B cell (primary cell): Measurements from ENCODE around the gene RFX3. TPM values are rescaled to one million over a fixed set of nuclear protein-coding genes. Genes with fewer than 3 reads are reported as not detected.

Experiments
- ATAC-seq: fragments of 200-7000 bp; cut with Tn5 transposase; one replicate; pipeline ENCODE4 v1.10.0; 2021; ENCODE audit warnings: low read depth, mild to moderate bottlenecking, moderate number of reproducible peaks, moderate library complexity
- CTCF ChIA-PET: fragments of 350-600 bp; sonication (Branson Sonifier 250); formaldehyde crosslinking; loops from one replicate; lab custom pipeline; 2021; ENCODE audit warnings: antibody characterized with exemption, inconsistent platforms; lab: Charles Lee
- POLR2A ChIA-PET: fragments of 350-600 bp; sonication (Branson Sonifier 250); formaldehyde crosslinking; loops from one replicate; lab custom pipeline; 2021; ENCODE audit warnings: antibody characterized with exemption; lab: Charles Lee
- DNase-seq: peaks from one replicate; pipeline ENCODE4 v3.0.0; 2013
- H2AFZ ChIP-seq: 2 replicates; pipeline ENCODE4 v1.6.1; 2012; ENCODE audit warnings: mild to moderate bottlenecking, low read depth, low read length; ENCODE audit not compliant: insufficient read depth, poor library complexity, severe bottlenecking
- H3K27ac ChIP-seq, 2 donors: 1 replicate in 1 of 2; 2 replicates in 1 of 2; pipeline ENCODE4 v1.5.1; 2012 to 2013; ENCODE audit warnings: low read length in 2 of 2, mild to moderate bottlenecking in 2 of 2, moderate library complexity in 1 of 2
- H3K27me3 ChIP-seq, 4 experiments: fragments of 200-600 bp in 1 of 4; sonication (generic) in 1 of 4; replicated peaks in 1 of 4; 1 replicate in 2 of 4; 2 replicates in 2 of 4; pipeline versions ENCODE4 v1.6.1 to v1.7.0; 2013 to 2016; ENCODE audit warnings: low read length in 3 of 4, mild to moderate bottlenecking in 2 of 4, mixed read lengths in 1 of 4, moderate library complexity in 1 of 4; ENCODE audit not compliant: insufficient read depth in 4 of 4, control insufficient read depth in 3 of 4; ENCODE audit errors: control extremely low read depth in 1 of 4
- H3K36me3 ChIP-seq, 2 experiments: replicated peaks in 1 of 2; 1 replicate in 1 of 2; 2 replicates in 1 of 2; pipeline versions ENCODE4 v1.6.1 to v1.7.1; 2013; ENCODE audit warnings: low read length in 1 of 2; ENCODE audit not compliant: insufficient read depth in 2 of 2, control insufficient read depth in 1 of 2; ENCODE audit errors: control extremely low read depth in 1 of 2, extremely low read depth in 1 of 2
- H3K4me1 ChIP-seq, 2 donors: fragments of 200-600 bp in 1 of 2; sonication (generic) in 1 of 2; 1 replicate in 1 of 2; 2 replicates in 1 of 2; pipeline versions ENCODE4 v1.5.1 to v1.6.1; 2013 to 2017; ENCODE audit warnings: low read length in 2 of 2; ENCODE audit not compliant: control insufficient read depth in 2 of 2, insufficient read depth in 2 of 2
- H3K4me2 ChIP-seq: replicated peaks from 2 replicates; pipeline ENCODE3; 2012; ENCODE audit warnings: mild to moderate bottlenecking, low read depth, low read length; ENCODE audit not compliant: poor library complexity, severe bottlenecking
- H3K4me3 ChIP-seq, 5 experiments: fragments of 200-600 bp in 1 of 5; sonication (generic) in 1 of 5; 1 replicate in 3 of 5; 2 replicates in 2 of 5; pipeline versions ENCODE4 v1.5.1 to v1.7.0; 2011 to 2016; ENCODE audit warnings: low read length in 4 of 5, mild to moderate bottlenecking in 4 of 5, low read depth in 2 of 5, control low read depth in 1 of 5, moderate library complexity in 1 of 5; ENCODE audit not compliant: insufficient read depth in 1 of 5; ENCODE audit errors: control extremely low read depth in 1 of 5, extremely low read depth in 1 of 5
- H3K79me2 ChIP-seq: fragments of 200-600 bp; sonication (generic); one replicate; pipeline ENCODE4 v1.6.0; 2016; ENCODE audit warnings: low read length; ENCODE audit not compliant: control insufficient read depth, insufficient read depth
- H3K9ac ChIP-seq: fragments of 200-600 bp; sonication (generic); 2 replicates; pipeline ENCODE4 v1.6.1; 2017; ENCODE audit warnings: mild to moderate bottlenecking, low read length, moderate library complexity
- H3K9me3 ChIP-seq, 3 donors: one replicate each; pipeline versions ENCODE4 v1.6.1 to v1.7.1; 2013; ENCODE audit warnings: low read length in 2 of 3; ENCODE audit not compliant: control insufficient read depth in 2 of 3, insufficient read depth in 1 of 3; ENCODE audit errors: control extremely low read depth in 1 of 3
- H4K20me1 ChIP-seq: 2 replicates; pipeline ENCODE4 v1.6.0; 2012; ENCODE audit warnings: mild to moderate bottlenecking, low read length; ENCODE audit not compliant: insufficient read depth, control insufficient read depth, poor library complexity, severe bottlenecking
- H3K27ac Mint-ChIP-seq: one replicate; pipeline ENCODE4 v1.8.0; 2021; ENCODE audit warnings: mixed read lengths
- H3K27me3 Mint-ChIP-seq: one replicate; pipeline ENCODE4 v1.8.0; 2021; ENCODE audit warnings: mixed read lengths
- H3K4me1 Mint-ChIP-seq: one replicate; pipeline ENCODE4 v1.8.0; 2021; ENCODE audit warnings: mixed read lengths
- H3K4me3 Mint-ChIP-seq: one replicate; pipeline ENCODE4 v1.8.0; 2021; ENCODE audit warnings: mixed read lengths
- H3K9me3 Mint-ChIP-seq: one replicate; pipeline ENCODE4 v1.8.0; 2022; ENCODE audit warnings: mixed read lengths; ENCODE audit not compliant: insufficient read depth
- CTCF ChIP-seq: fragments of 200-600 bp; IDR thresholded peaks from one replicate; pipeline ENCODE4 v1.8.0; 2022; ENCODE audit warnings: antibody characterized with exemption, mild to moderate bottlenecking
- EZH2 ChIP-seq: IDR thresholded peaks from 2 replicates; pipeline ENCODE4 v1.6.1; 2012; ENCODE audit warnings: borderline replicate concordance, low read depth, mild to moderate bottlenecking, moderate library complexity, low read length; ENCODE audit not compliant: insufficient read depth, poor library complexity, severe bottlenecking
- WGBS: methylation state at CpG from one replicate; pipeline ENCODE4 v1.1.5; 2013; ENCODE audit warnings: missing lambda C conversion rate; ENCODE audit not compliant: insufficient coverage; 5-methylcytosine and 5-hydroxymethylcytosine counted together
- intact Hi-C: fragments of 100-400 bp; cut with micrococcal nuclease; formaldehyde crosslinking; loops from one replicate; pipeline ENCODE4 v1.10.0; 2022
- polyA plus RNA-seq: library from polyadenylated mRNA; depleted of rRNA; stranded (reverse); fragments of >200 nt; gene quantifications from 2 replicates; pipeline ENCODE4 v1.2.3, GENCODE V29; 2012
- total RNA-seq, 2 donors: library from RNA; stranded (reverse); fragments of 120-200 nt in 1 of 2; gene quantifications; 1 replicate in 1 of 2; 2 replicates in 1 of 2; pipeline versions ENCODE4 v1.2.3 to v1.2.4, GENCODE V29; 2013 to 2022

Gene RFX3
- total and polyA plus RNA-seq, 2 donors (not counting 1 experiment from before 2014, with no cell fraction given): 6.1 to 39.1 TPM

- DNase-seq: no peak
- no peaks in the 10 kb centered on the region for H3K4me1 ChIP-seq
- CTCF ChIA-PET: interaction anchor here (0.5 kb wide), 1 partner anchor 1154 kb away, joined by 6 read pairs; no protein-coding TSS in a partner anchor
Measured at GRCh38 chr9:3434594-3434993, 91.2 kb downstream of the RFX3 start.

GRCh38 chr9:3433754-3434153 is 92.0 kb downstream of the RFX3 start:
- intact Hi-C loops: no loop called here
- H2AFZ ChIP-seq: no peak overlapping the region
- TF ChIP-seq EZH2 (no peak), CTCF (no peak)
- WGBS: no CpG with 5 or more reads among the region's 4 CpGs
- H3K36me3 ChIP-seq: peaks cover 0 to 2% of the 10 kb centered on the region in 2 experiments
- no peak overlapping the region for H3K9ac ChIP-seq
- ATAC-seq (no peak), DNase-seq (no peak)
- no peaks in the 10 kb centered on the region for H3K9me3 ChIP-seq
- no peak overlapping the region for H3K27ac Mint-ChIP-seq
- no peaks in the 10 kb centered on the region for H3K27me3 Mint-ChIP-seq
- no peaks in the 10 kb centered on the region for H3K27me3 ChIP-seq
- no peak overlapping the region for H3K4me2 ChIP-seq
- ChIA-PET CTCF (no interaction called here), POLR2A (no interaction called here)
- no peaks in the 10 kb centered on the region for H3K4me1 ChIP-seq
- H3K4me3 ChIP-seq: no peak overlapping the region
- no peaks in the 10 kb centered on the region for H4K20me1 ChIP-seq
- no peak overlapping the region for H3K4me3 Mint-ChIP-seq
- H3K27ac ChIP-seq: no peak overlapping the region
- no peaks in the 10 kb centered on the region for H3K9me3 Mint-ChIP-seq
- no peaks in the 10 kb centered on the region for H3K4me1 Mint-ChIP-seq
- peaks cover 19% of the 10 kb centered on the region for H3K79me2 ChIP-seq

More at GRCh38 chr9:3434594-3434993, 91.2 kb downstream of the RFX3 start:
- Mint-ChIP-seq H3K27ac (no peak overlapping the region), H3K9me3 (no peaks in the 10 kb centered on the region), H3K4me1 (no peaks in the 10 kb centered on the region), H3K4me3 (no peak overlapping the region), H3K27me3 (no peaks in the 10 kb centered on the region)
- ATAC-seq: no peak
- H3K27ac ChIP-seq: no peak overlapping the region
- H3K4me2 ChIP-seq: no peak overlapping the region
- no peak overlapping the region for H3K4me3 ChIP-seq
- H3K79me2 ChIP-seq: peaks cover 19% of the 10 kb centered on the region
- TF ChIP-seq EZH2 (no peak), CTCF (no peak)
- WGBS: 92% methylated on average over 1 of the region's 1 CpG
- H3K36me3 ChIP-seq: peaks cover 0 to 2% of the 10 kb centered on the region in 2 experiments
- H3K9ac ChIP-seq: no peak overlapping the region
- no peaks in the 10 kb centered on the region for H4K20me1 ChIP-seq
- H3K27me3 ChIP-seq: no peaks in the 10 kb centered on the region
- POLR2A ChIA-PET: no interaction called here
- intact Hi-C loops: no loop called here
- no peak overlapping the region for H2AFZ ChIP-seq
- no peaks in the 10 kb centered on the region for H3K9me3 ChIP-seq
